K562 (cell line): ENCODE data around the gene CMIP. TPM values are rescaled to one million over a fixed set of nuclear protein-coding genes. Genes with fewer than 3 reads are reported as not detected.
A peak's percentile ranks its signal among the peaks of the same experiment; 100 is the strongest.

Experiments used
- ATAC-seq: fragments of 200-7000 bp; cut with Tn5 transposase; 3 replicates; pipeline ENCODE4 v1.9.1; 2020; ENCODE audit warnings: moderate library complexity
- BruUV-seq: library from RNA; stranded (reverse); fragments of 400-500 nt; replicated peaks from 2 replicates; lab custom pipeline; 2021; lab: Mats Ljungman, UMichigan
- CTCF ChIA-PET: fragments of 300-600 bp; formaldehyde crosslinking; extraction: SDS; loops from one replicate; lab custom pipeline; 2021; ENCODE audit warnings: low intra/inter-chr PET ratio; lab: Yijun Ruan, JAX
- POLR2A ChIA-PET: fragments of 300-600, 350-650 bp; sonication (Branson Sonifier 250); formaldehyde crosslinking; extraction: SDS; loops from one replicate; lab custom pipeline; 2021; ENCODE audit warnings: antibody characterized with exemption, inconsistent platforms; lab: Yijun Ruan, JAX
- DNase-seq, 4 experiments: peaks; one replicate each; pipeline versions ENCODE4 v3.0.0 to v3.0.0-alpha.2; 2011 to 2018; ENCODE audit warnings: low spot score in 3 of 4, mixed read lengths in 3 of 4; ENCODE audit errors: extremely low read depth in 1 of 4
- FAIRE-seq: peaks from 2 replicates; lab custom pipeline; 2011; peaks lifted over from hg19 to GRCh38; lab: Jason Lieb, UNC
- H2AFZ ChIP-seq: 2 replicates; pipeline ENCODE4 v1.6.0; 2011; ENCODE audit warnings: low read depth, low read length, control low read depth, inconsistent platforms
- H3K27ac ChIP-seq: fragments of 200-600 bp; 3 replicates; pipeline ENCODE4 v1.8.0; 2011; ENCODE audit warnings: low read depth, mild to moderate bottlenecking, control low read depth, inconsistent platforms, low read length, moderate library complexity, mixed read lengths; ENCODE audit errors: extremely low read depth
- H3K27me3 ChIP-seq, 2 experiments: fragments of 300-600 bp in 1 of 2; 2 replicates in 1 of 2; 3 replicates in 1 of 2; pipeline versions ENCODE4 v1.6.0 to v1.8.0; 2011; ENCODE audit warnings: inconsistent platforms in 2 of 2, low read length in 2 of 2, mild to moderate bottlenecking in 1 of 2, mixed read lengths in 1 of 2, moderate library complexity in 1 of 2; ENCODE audit not compliant: control insufficient read depth in 2 of 2, insufficient read depth in 2 of 2
- H3K36me3 ChIP-seq: fragments of 300-600 bp; 3 replicates; pipeline ENCODE4 v1.8.0; 2011; ENCODE audit warnings: mild to moderate bottlenecking, low read length, inconsistent platforms; ENCODE audit not compliant: control insufficient read depth, insufficient read depth
- H3K4me1 ChIP-seq, 2 experiments: fragments of 200-600 bp in 1 of 2; replicated peaks in 1 of 2; 2 replicates in 1 of 2; 3 replicates in 1 of 2; pipeline versions ENCODE4 v1.5.1 to v1.8.0; 2011; ENCODE audit warnings: inconsistent platforms in 2 of 2, low read length in 2 of 2, mild to moderate bottlenecking in 1 of 2, mixed read lengths in 1 of 2, moderate library complexity in 1 of 2; ENCODE audit not compliant: control insufficient read depth in 2 of 2, insufficient read depth in 2 of 2
- H3K4me2 ChIP-seq: 2 replicates; pipeline ENCODE4 v1.6.1; 2011; ENCODE audit warnings: low read length, control low read depth, inconsistent platforms, mixed read lengths; ENCODE audit not compliant: insufficient read depth
- H3K4me3 ChIP-seq: fragments of 200-600 bp; sonication (generic), shearing (Covaris generic); 2 replicates; pipeline ENCODE4 v1.5.1; 2016; ENCODE audit warnings: control low read depth, inconsistent platforms
- H3K79me2 ChIP-seq: fragments of 200-600 bp; 3 replicates; pipeline ENCODE4 v1.8.0; 2011; ENCODE audit warnings: low read length, inconsistent platforms; ENCODE audit not compliant: control insufficient read depth, insufficient read depth
- H3K9ac ChIP-seq, 2 experiments: 2 replicates each; pipeline versions ENCODE4 v1.6.0 to v1.6.1; 2011; ENCODE audit warnings: low read depth in 2 of 2, low read length in 2 of 2, control low read depth in 1 of 2, inconsistent platforms in 1 of 2, mild to moderate bottlenecking in 1 of 2, mixed read lengths in 1 of 2; ENCODE audit not compliant: insufficient read depth in 1 of 2
- H3K9me1 ChIP-seq: one replicate; pipeline ENCODE4 v1.6.0; 2011; ENCODE audit warnings: inconsistent platforms, mild to moderate bottlenecking, low read length, moderate library complexity; ENCODE audit not compliant: control insufficient read depth, insufficient read depth
- H3K9me3 ChIP-seq: replicated peaks from 2 replicates; pipeline ENCODE4 v1.5.1; 2011; ENCODE audit warnings: low read depth, low read length, inconsistent platforms; ENCODE audit not compliant: control insufficient read depth, insufficient read depth
- H4K20me1 ChIP-seq: replicated peaks from 2 replicates; pipeline ENCODE4 v1.6.1; 2011; ENCODE audit warnings: low read length, inconsistent platforms, mixed read lengths; ENCODE audit not compliant: control insufficient read depth, insufficient read depth
- ELK3 ChIP-seq: fragments of 450-650 bp; formaldehyde crosslinking; IDR thresholded peaks from 2 replicates; pipeline ENCODE4 v1.4.0; 2020; ENCODE audit warnings: mild to moderate bottlenecking
- EP300 ChIP-seq: IDR thresholded peaks from 2 replicates; pipeline ENCODE4 v1.6.1; 2012; ENCODE audit warnings: low read length, improper control_type of control experiment
- KLF10 ChIP-seq: fragments of 250-450 bp; sonication (Bioruptor Pico); IDR thresholded peaks from 2 replicates; pipeline ENCODE4 v1.6.1; 2021; ENCODE audit warnings: matching md5 sums
- NCOR1 ChIP-seq: fragments of 450-650 bp; IDR thresholded peaks from 2 replicates; pipeline ENCODE4 v1.6.1; 2016; ENCODE audit warnings: mild to moderate bottlenecking, moderate library complexity
- RB1 ChIP-seq: fragments of 450-650 bp; IDR thresholded peaks from 2 replicates; pipeline ENCODE4 v1.6.1; 2017; ENCODE audit warnings: low read depth, mild to moderate bottlenecking
- SMC3 ChIP-seq: conservative IDR thresholded peaks from 2 replicates; pipeline ENCODE4 v1.6.1; 2011; ENCODE audit warnings: low read depth, low read length, improper control_type of control experiment; ENCODE audit not compliant: insufficient read depth
- SRSF3 ChIP-seq: fragments of 200-400 bp; formaldehyde crosslinking; IDR thresholded peaks from 2 replicates; pipeline ENCODE4 v1.6.1; 2016; ENCODE audit warnings: mild to moderate bottlenecking, low read length, moderate library complexity; ENCODE audit not compliant: insufficient read depth
- STAG1 ChIP-seq: sonication (generic); formaldehyde crosslinking; IDR thresholded peaks from 2 replicates; pipeline ENCODE4 v1.5.0; 2020; ENCODE audit warnings: missing genetic modification reagents, borderline replicate concordance
- ZBTB33 ChIP-seq: sonication (generic); formaldehyde crosslinking; IDR thresholded peaks from 2 replicates; pipeline ENCODE4 v1.8.1; 2023; ENCODE audit warnings: mild to moderate bottlenecking, missing genetic modification reagents
- ZBTB8A ChIP-seq: fragments of 450-650 bp; IDR thresholded peaks from 2 replicates; pipeline ENCODE4 v1.6.1; 2018; ENCODE audit warnings: mild to moderate bottlenecking, moderate library complexity; ENCODE audit not compliant: partially characterized antibody
- ZNF224 ChIP-seq: sonication (generic); formaldehyde crosslinking; IDR thresholded peaks from 2 replicates; pipeline ENCODE4 v1.8.0; 2022; ENCODE audit warnings: mild to moderate bottlenecking, missing genetic modification reagents
- WGBS: fragments of 100-300 bp; shearing (Covaris generic); methylation state at CpG from one replicate; pipeline ENCODE4 v1.1.6; 2016; ENCODE audit warnings: low coverage, mixed read lengths; ENCODE audit not compliant: insufficient coverage; ENCODE audit errors: missing lambda C conversion rate; 5-methylcytosine and 5-hydroxymethylcytosine counted together
- in situ Hi-C: fragments of 300-500 bp; cut with MboI; formaldehyde crosslinking; loops from 4 replicates; pipeline ENCODE4 v1.15.0; 2018; ENCODE audit warnings: inconsistent platforms, mixed read lengths
- intact Hi-C: fragments of 100-400 bp; cut with micrococcal nuclease; formaldehyde crosslinking; loops from 2 replicates; pipeline ENCODE4 v1.14.2; 2022
- polyA plus RNA-seq, 8 experiments: library from polyadenylated mRNA; depleted of rRNA in 4 of 8; stranded (reverse) in 5 of 8; unstranded in 3 of 8; fragments of >200 nt; fragmentation: Nextera tagmentation in 2 of 8; fragmentation: Illumina TruSeq in 1 of 8; extraction: Ambion mirVana in 2 of 8; extraction: Trizol in 1 of 8; gene quantifications; 2 replicates each; pipeline versions ENCODE4 v1.2.1 to v1.2.3, GENCODE V29; 2011 to 2014; ENCODE audit warnings: inconsistent platforms in 1 of 8, missing spikeins in 1 of 8
- total RNA-seq, 7 experiments: library from RNA; depleted of rRNA in 6 of 7; stranded (reverse); fragments of >200 nt in 6 of 7; fragmentation: Illumina TruSeq in 2 of 7; extraction: Trizol in 2 of 7; gene quantifications; 2 replicates each; pipeline versions ENCODE4 v1.2.1 to v1.2.3, GENCODE V29; 2011 to 2021; ENCODE audit warnings: low replicate concordance in 1 of 7
- TF ChIP-seq, protein P1 (sequence below): fragments of 450-650 bp; formaldehyde crosslinking; IDR thresholded peaks from 2 replicates; pipeline ENCODE4 v1.4.0; 2020; ENCODE audit warnings: mild to moderate bottlenecking, moderate library complexity
- TF ChIP-seq, protein P2 (sequence below): sonication (generic); formaldehyde crosslinking; IDR thresholded peaks from 2 replicates; pipeline ENCODE4 v1.4.0; 2020; ENCODE audit warnings: mild to moderate bottlenecking, missing genetic modification reagents

Gene CMIP
- total and polyA plus RNA-seq, 9 of the 15 experiments (the other 6 are each of a cell fraction or from before 2014, with no cell fraction given) = 0.94 to 82.5 (median 10.3) TPM

DNA sequence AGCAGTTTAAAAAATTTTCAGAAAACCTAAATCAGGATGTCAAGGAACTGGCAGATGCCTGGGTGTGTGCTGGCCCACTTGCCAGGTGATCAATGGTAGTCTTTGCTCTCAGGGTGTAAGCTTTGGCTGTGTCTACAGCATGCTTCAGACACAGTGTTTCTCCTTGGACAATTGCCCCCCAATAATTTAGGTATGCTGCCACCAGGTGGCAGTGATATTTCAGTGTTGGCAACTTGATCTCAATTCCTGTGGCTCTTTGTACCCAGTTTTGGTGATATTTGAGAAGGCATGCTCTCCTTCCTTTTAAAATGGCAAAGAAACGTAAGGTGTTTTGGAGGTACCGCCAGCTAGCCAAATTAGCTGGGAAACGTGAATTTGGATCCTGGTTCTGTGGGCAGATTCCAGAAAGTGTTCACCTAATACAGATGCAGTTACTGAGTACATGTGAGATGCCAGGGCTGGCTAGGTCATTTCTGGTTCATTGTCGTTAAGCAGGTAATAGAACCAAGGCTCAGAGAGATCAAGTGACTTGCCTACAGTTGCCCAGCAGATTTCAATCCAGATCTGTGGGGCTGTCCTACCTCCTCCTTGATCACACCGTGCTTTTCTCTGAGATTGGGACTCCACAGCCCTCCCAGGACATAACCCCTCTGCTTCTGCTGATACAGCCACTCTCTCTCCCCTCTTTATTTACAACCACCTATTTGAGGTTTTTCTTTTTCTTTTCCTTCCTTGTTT, 178.9 kb downstream of the CMIP start:
- peak; percentile 85 for FAIRE-seq
- Histone ChIP-seq H3K36me3 (peaks cover 27% of the 10 kb centered on the region; the same call in 2 of the 3 replicates), H3K79me2 (peaks cover 26% of the 10 kb centered on the region), H3K4me2 (no peak overlapping the region), H3K4me1 (peaks cover 35% of the 10 kb centered on the region in 2 experiments), H3K27ac (peak overlapping the region; percentile 3; the same call in 1 of the 3 replicates), H3K9ac (no peak overlapping the region), H3K9me3 (no peaks in the 10 kb centered on the region), H4K20me1 (0 out of 2 replicates have a peak, but pooled peaks cover 5% of the 10 kb centered on the region), H3K27me3 (no peaks in the 10 kb centered on the region), H3K9me1 (peaks cover 5% of the 10 kb centered on the region), H2AFZ (no peak overlapping the region), H3K4me3 (no peak overlapping the region)
- in situ Hi-C loops = loop anchor here (5.0 kb wide), 1 partner anchor 74 kb away; no protein-coding TSS in a partner anchor
- ChIA-PET POLR2A (interaction anchor here (0.5 to 1.3 kb wide), 5 partner anchors 8 to 236 kb away, joined by 3 to 4 read pairs (median 3); no protein-coding TSS in a partner anchor), CTCF (interaction anchor here (0.6 to 2.9 kb wide), 10 partner anchors 59 to 257 kb away, joined by 3 to 42 read pairs (median 4); no protein-coding TSS in a partner anchor)
- 59% methylated on average over 5 of the region's 5 CpGs for WGBS
- peak; percentile 32 for ATAC-seq
- intact Hi-C loops = loop anchor here (1.0 kb wide), 3 partner anchors 74 to 220 kb away; no protein-coding TSS in a partner anchor
- no TSS peak for BruUV-seq
- peak; percentile 51 to 81 (median 61) for DNase-seq
- TF ChIP-seq RB1 (peak; percentile 19; the same call in 1 of the 2 replicates), SRSF3 (no peak), ELK3 (CRISPR knock-in tag) (no peak), ZBTB8A (no peak), EP300 (no peak), ZNF224 (no peak), STAG1 (CRISPR knock-in tag) (peak; percentile 65; the same call in 1 of the 2 replicates), ZBTB33 (CRISPR knock-in tag) (peak; percentile 37; the same call in 1 of the 2 replicates), SMC3 (peak; percentile 90), KLF10 (CRISPR knock-in tag) (0 out of 2 replicates have a peak, but pooled peaks have one; percentile 39), NCOR1 (no peak)
- TF ChIP-seq, protein P1, sequence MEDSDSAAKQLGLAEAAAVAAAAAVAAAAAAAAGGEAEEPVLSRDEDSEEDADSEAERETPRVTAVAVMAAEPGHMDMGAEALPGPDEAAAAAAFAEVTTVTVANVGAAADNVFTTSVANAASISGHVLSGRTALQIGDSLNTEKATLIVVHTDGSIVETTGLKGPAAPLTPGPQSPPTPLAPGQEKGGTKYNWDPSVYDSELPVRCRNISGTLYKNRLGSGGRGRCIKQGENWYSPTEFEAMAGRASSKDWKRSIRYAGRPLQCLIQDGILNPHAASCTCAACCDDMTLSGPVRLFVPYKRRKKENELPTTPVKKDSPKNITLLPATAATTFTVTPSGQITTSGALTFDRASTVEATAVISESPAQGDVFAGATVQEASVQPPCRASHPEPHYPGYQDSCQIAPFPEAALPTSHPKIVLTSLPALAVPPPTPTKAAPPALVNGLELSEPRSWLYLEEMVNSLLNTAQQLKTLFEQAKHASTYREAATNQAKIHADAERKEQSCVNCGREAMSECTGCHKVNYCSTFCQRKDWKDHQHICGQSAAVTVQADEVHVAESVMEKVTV (CRISPR knock-in tag) = peak; percentile 68
- TF ChIP-seq, protein P2, sequence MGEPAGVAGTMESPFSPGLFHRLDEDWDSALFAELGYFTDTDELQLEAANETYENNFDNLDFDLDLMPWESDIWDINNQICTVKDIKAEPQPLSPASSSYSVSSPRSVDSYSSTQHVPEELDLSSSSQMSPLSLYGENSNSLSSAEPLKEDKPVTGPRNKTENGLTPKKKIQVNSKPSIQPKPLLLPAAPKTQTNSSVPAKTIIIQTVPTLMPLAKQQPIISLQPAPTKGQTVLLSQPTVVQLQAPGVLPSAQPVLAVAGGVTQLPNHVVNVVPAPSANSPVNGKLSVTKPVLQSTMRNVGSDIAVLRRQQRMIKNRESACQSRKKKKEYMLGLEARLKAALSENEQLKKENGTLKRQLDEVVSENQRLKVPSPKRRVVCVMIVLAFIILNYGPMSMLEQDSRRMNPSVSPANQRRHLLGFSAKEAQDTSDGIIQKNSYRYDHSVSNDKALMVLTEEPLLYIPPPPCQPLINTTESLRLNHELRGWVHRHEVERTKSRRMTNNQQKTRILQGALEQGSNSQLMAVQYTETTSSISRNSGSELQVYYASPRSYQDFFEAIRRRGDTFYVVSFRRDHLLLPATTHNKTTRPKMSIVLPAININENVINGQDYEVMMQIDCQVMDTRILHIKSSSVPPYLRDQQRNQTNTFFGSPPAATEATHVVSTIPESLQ (CRISPR knock-in tag) = 0 out of 2 replicates have a peak, but pooled peaks have one; percentile 27
